HG02943 (cell line): ENCODE results near the gene SCYGR3.

Source experiments
- ATAC-seq: cut with Tn5 transposase; IDR thresholded peaks from one replicate; pipeline ENCODE4 v1.9.1; 2021; ENCODE audit warnings: mild to moderate bottlenecking, low read depth, moderate library complexity; ENCODE audit not compliant: unreplicated experiment

SCYGR3 gene

GRCh38 chr2:227566012-227566411 lies 48.6 kb downstream of the SCYGR3 start:
- no peak for ATAC-seq

- no peak for ATAC-seq
These were observed 49.6 kb downstream of the SCYGR3 start for GRCh38 chr2:227565080-227565479.
